Transverse colon (tissue), 4 donors: ENCODE data around the gene RTTN. TPM values are rescaled to one million over a fixed set of nuclear protein-coding genes. Genes with fewer than 3 reads are reported as not detected.

Source experiments
- DNase-seq: peaks from one replicate; pipeline ENCODE4 v3.0.0-alpha.2; 2019
- H3K27ac ChIP-seq, 4 donors: fragments of 200-600 bp; sonication (generic); 2 replicates each; pipeline ENCODE4 v1.5.1; 2016 to 2018; ENCODE audit warnings: inconsistent platforms in 4 of 4
- H3K27me3 ChIP-seq: fragments of 200-600 bp; sonication (generic); 2 replicates; pipeline ENCODE4 v1.5.1; 2017; ENCODE audit warnings: inconsistent platforms
- H3K36me3 ChIP-seq, 4 donors: fragments of 200-600 bp; sonication (generic); 2 replicates each; pipeline ENCODE4 v1.5.1; 2017 to 2019; ENCODE audit warnings: inconsistent platforms in 4 of 4
- H3K4me1 ChIP-seq, 4 donors: fragments of 200-600 bp; sonication (generic); 2 replicates each; pipeline ENCODE4 v1.5.1; 2017 to 2020; ENCODE audit warnings: inconsistent platforms in 4 of 4
- H3K4me3 ChIP-seq, 4 donors: fragments of 200-600 bp; sonication (generic); 1 replicate in 1 of 4; 2 replicates in 3 of 4; pipeline versions ENCODE4 v1.5.1 to v1.6.1; 2017 to 2019; ENCODE audit warnings: inconsistent platforms in 4 of 4
- H3K9me3 ChIP-seq, 2 donors: fragments of 200-600 bp; sonication (generic); 2 replicates each; pipeline ENCODE4 v1.5.1; 2017 to 2019; ENCODE audit warnings: inconsistent platforms in 2 of 2
- EP300 ChIP-seq: sonication (generic); formaldehyde crosslinking; IDR thresholded peaks from one replicate; pipeline ENCODE4 v1.6.1; 2017; ENCODE audit warnings: antibody characterized with exemption, low read depth
- POLR2A ChIP-seq: fragments of 450-650 bp; IDR thresholded peaks from one replicate; pipeline ENCODE4 v1.6.1; 2016; ENCODE audit warnings: antibody characterized with exemption, mild to moderate bottlenecking, moderate library complexity
- POLR2AphosphoS5 ChIP-seq, 3 donors: sonication (generic); formaldehyde crosslinking; IDR thresholded peaks; one replicate each; pipeline ENCODE4 v1.6.1; 2016; ENCODE audit warnings: antibody characterized with exemption in 3 of 3
- WGBS, 2 donors: methylation state at CpG; one replicate each; pipeline ENCODE4 v1.1.5; 2018; ENCODE audit warnings: low coverage in 1 of 2; 5-methylcytosine and 5-hydroxymethylcytosine counted together
- in situ Hi-C, 4 donors: fragments of 200-750 bp; cut with MboI; loops; one replicate each; pipeline versions ENCODE4 v1.15.0 to v1.15.1; 2017; ENCODE audit warnings: low sequenced_read_pairs in 3 of 4, low pct_ligation_motif_present in 1 of 4, low pct_unique_long_range_greater_than_20kb in 1 of 4
- intact Hi-C: fragments of 100-400 bp; cut with DNase I; formaldehyde crosslinking; loops from one replicate; pipeline ENCODE4 v1.15.1; 2023; ENCODE audit warnings: low total_unique reads
- total RNA-seq, 4 donors: library from RNA; depleted of rRNA; stranded (reverse); fragments of >200 nt; gene quantifications; one replicate each; pipeline ENCODE4 v1.1.0, GENCODE V29; 2016
- TF ChIP-seq, protein P1 (sequence below), 5 experiments: fragments of 200-600 bp in 3 of 5; fragments of 450-650 bp in 2 of 5; sonication (generic) in 3 of 5; IDR thresholded peaks; 1 replicate in 2 of 5; 2 replicates in 3 of 5; pipeline ENCODE4 v1.5.1; 2016 to 2017; ENCODE audit warnings: antibody characterized with exemption in 5 of 5, inconsistent platforms in 3 of 5, mild to moderate bottlenecking in 2 of 5, moderate library complexity in 1 of 5

Gene RTTN
- total RNA-seq, 4 donors from 2014 or later = 9.7 to 18.7 (median 13.1) TPM

- no peaks in the 10 kb centered on the region for H3K36me3 ChIP-seq
- in situ Hi-C loops = no loop called here
These were observed 180.7 kb downstream of the RTTN start for GRCh38 chr18:70024829-70025228.

GRCh38 chr18:70024093-70024492 is 181.4 kb downstream of the RTTN start:
- DNase-seq = no peak
- 86 to 93% methylated on average over 1 to 2 of the region's 2 CpGs for WGBS, 2 donors
- intact Hi-C loops = no loop called here
- TF ChIP-seq, protein P1, sequence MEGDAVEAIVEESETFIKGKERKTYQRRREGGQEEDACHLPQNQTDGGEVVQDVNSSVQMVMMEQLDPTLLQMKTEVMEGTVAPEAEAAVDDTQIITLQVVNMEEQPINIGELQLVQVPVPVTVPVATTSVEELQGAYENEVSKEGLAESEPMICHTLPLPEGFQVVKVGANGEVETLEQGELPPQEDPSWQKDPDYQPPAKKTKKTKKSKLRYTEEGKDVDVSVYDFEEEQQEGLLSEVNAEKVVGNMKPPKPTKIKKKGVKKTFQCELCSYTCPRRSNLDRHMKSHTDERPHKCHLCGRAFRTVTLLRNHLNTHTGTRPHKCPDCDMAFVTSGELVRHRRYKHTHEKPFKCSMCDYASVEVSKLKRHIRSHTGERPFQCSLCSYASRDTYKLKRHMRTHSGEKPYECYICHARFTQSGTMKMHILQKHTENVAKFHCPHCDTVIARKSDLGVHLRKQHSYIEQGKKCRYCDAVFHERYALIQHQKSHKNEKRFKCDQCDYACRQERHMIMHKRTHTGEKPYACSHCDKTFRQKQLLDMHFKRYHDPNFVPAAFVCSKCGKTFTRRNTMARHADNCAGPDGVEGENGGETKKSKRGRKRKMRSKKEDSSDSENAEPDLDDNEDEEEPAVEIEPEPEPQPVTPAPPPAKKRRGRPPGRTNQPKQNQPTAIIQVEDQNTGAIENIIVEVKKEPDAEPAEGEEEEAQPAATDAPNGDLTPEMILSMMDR (IDR thresholded peaks at IDR 0.05) = no peak
- TF ChIP-seq POLR2A (no peak), EP300 (no peak), POLR2AphosphoS5 (IDR thresholded peaks at IDR 0.05) (no peak)
- Histone ChIP-seq H3K27ac (no peak overlapping the region), H3K27me3 (no peaks in the 10 kb centered on the region), H3K4me3 (no peak overlapping the region), H3K9me3 (no peaks in the 10 kb centered on the region), H3K4me1 (no peaks in the 10 kb centered on the region), H3K36me3 (no peaks in the 10 kb centered on the region)
- in situ Hi-C loops = no loop called here

More at GRCh38 chr18:70024829-70025228, 180.7 kb downstream of the RTTN start:
- Histone ChIP-seq H3K27me3 (no peaks in the 10 kb centered on the region), H3K9me3 (no peaks in the 10 kb centered on the region), H3K4me3 (no peak overlapping the region), H3K27ac (no peak overlapping the region), H3K4me1 (no peaks in the 10 kb centered on the region)
- WGBS, 2 donors = 88% methylated on average over 3 of the region's 3 CpGs; no CpG with 5 or more reads in 1 of the 2 donors
- intact Hi-C loops = no loop called here
- no peak for DNase-seq
- TF ChIP-seq POLR2AphosphoS5 (IDR thresholded peaks at IDR 0.05) (no peak), EP300 (no peak), POLR2A (no peak)
- TF ChIP-seq, protein P1 (IDR thresholded peaks at IDR 0.05) = no peak

- H3K36me3 ChIP-seq = no peaks in the 10 kb centered on the region
- H3K4me3 ChIP-seq = no peak overlapping the region
- intact Hi-C loops (no loop called here), in situ Hi-C loops (no loop called here)
- H3K27me3 ChIP-seq = no peaks in the 10 kb centered on the region
- H3K4me1 ChIP-seq = no peaks in the 10 kb centered on the region
- DNase-seq = no peak
- TF ChIP-seq POLR2AphosphoS5 (IDR thresholded peaks at IDR 0.05) (no peak), EP300 (no peak), POLR2A (no peak)
- TF ChIP-seq, protein P1 (IDR thresholded peaks at IDR 0.05) = no peak
- 89 to 100% methylated on average over 2 to 3 of the region's 3 CpGs for WGBS, 2 donors
- H3K27ac ChIP-seq = no peak overlapping the region
- no peaks in the 10 kb centered on the region for H3K9me3 ChIP-seq
These were observed 182.9 kb downstream of the RTTN start for GRCh38 chr18:70022636-70023035.

DNA sequence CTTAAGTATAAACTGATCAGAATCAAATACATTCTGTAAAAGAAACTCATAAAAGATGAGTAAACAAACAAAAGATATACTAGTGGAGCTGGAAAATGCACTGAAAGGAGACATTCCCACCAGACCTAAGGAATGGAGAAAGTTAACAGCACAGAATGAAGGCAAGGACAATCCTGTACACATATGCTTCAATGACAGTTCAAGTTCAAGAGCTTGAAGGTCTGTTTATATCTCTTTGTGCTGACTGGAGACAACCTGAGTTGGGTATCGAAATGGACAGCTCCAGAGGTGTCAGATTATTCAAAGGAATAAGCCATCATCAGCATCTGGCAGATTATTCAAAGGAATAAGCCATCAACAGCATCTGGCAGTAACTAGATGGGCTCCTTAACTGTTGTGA is 184.0 kb downstream of the RTTN start:
- Histone ChIP-seq H3K36me3 (no peaks in the 10 kb centered on the region), H3K27ac (no peak overlapping the region), H3K9me3 (no peaks in the 10 kb centered on the region), H3K4me1 (no peaks in the 10 kb centered on the region), H3K27me3 (no peaks in the 10 kb centered on the region), H3K4me3 (no peak overlapping the region)
- DNase-seq = no peak
- intact Hi-C loops = no loop called here
- in situ Hi-C loops = no loop called here
- WGBS, 2 donors = 96% methylated on average over 1 of the region's 1 CpG; no CpG with 5 or more reads in 1 of the 2 donors
- TF ChIP-seq, protein P1 (IDR thresholded peaks at IDR 0.05) = no peak
- TF ChIP-seq EP300 (no peak), POLR2A (no peak), POLR2AphosphoS5 (IDR thresholded peaks at IDR 0.05) (no peak)
